ENCODE results near the gene CLNS1A. TPM values are rescaled to one million over a fixed set of nuclear protein-coding genes. Genes with fewer than 3 reads are reported as not detected.

CLNS1A gene
- total RNA-seq, 1 experiment from 2014 or later, result 190 TPM

- Histone ChIP-seq H3K27ac (no peak overlapping the region), H4K20me1 (ENCODE audit: insufficient read depth) (no peaks in the 10 kb centered on the region), H3F3A (ENCODE audit: insufficient read depth, low read depth) (no peaks in the 10 kb centered on the region; the same call in 1 of the 2 replicates), H3K27me3 (ENCODE audit: insufficient read depth, low read depth) (no peaks in the 10 kb centered on the region), H3K79me2 (ENCODE audit: low read depth) (no peaks in the 10 kb centered on the region), H3K9me3 (ENCODE audit: insufficient read depth, low read depth) (peaks cover 18% of the 10 kb centered on the region; the same call in 1 of the 2 replicates), H3K4me1 (replicated peaks; ENCODE audit: insufficient read depth) (no peaks in the 10 kb centered on the region), H3K9me2 (ENCODE audit: insufficient read depth) (no peaks in the 10 kb centered on the region), H3K4me3 (no peak overlapping the region), H2AFZ (no peak overlapping the region), H3K36me3 (ENCODE audit: low read depth) (no peaks in the 10 kb centered on the region), H3K4me2 (no peak overlapping the region)
- no peak for TF ChIP-seq CTCF (conservative IDR thresholded peaks at IDR 0.05)
- DNase-seq, result no peak
- POLR2A ChIA-PET (ENCODE audit: unreplicated experiment), result no interaction called here
- CTCF ChIA-PET, result no interaction called here
- no TSS peak for BruUV-seq (replicated peaks)
- intact Hi-C loops (cut with micrococcal nuclease; ENCODE audit: unreplicated experiment), result no loop called here
Observed at GRCh38 chr11:77569676-77570070, 67.9 kb downstream of the CLNS1A start.

- H4K20me1 ChIP-seq (ENCODE audit: insufficient read depth), result no peaks in the 10 kb centered on the region
- TF ChIP-seq EZH2 (IDR thresholded peaks at IDR 0.05; ENCODE audit: low read depth) (no peak), CTCF (conservative IDR thresholded peaks at IDR 0.05) (no peak)
- no peaks in the 10 kb centered on the region for H3K9me2 ChIP-seq (ENCODE audit: insufficient read depth)
- H3K4me3 ChIP-seq, result no peak overlapping the region
- H3K36me3 ChIP-seq (ENCODE audit: low read depth), result no peaks in the 10 kb centered on the region
- no peak overlapping the region for H3K4me2 ChIP-seq
- no peak overlapping the region for H2AFZ ChIP-seq
- H3K79me2 ChIP-seq (ENCODE audit: low read depth), result no peaks in the 10 kb centered on the region
- intact Hi-C loops (cut with micrococcal nuclease; ENCODE audit: unreplicated experiment), result no loop called here
- no peak for DNase-seq
- ChIA-PET POLR2A (ENCODE audit: unreplicated experiment) (no interaction called here), CTCF (no interaction called here)
- H3K27ac ChIP-seq, result no peak overlapping the region
- no peaks in the 10 kb centered on the region for H3K27me3 ChIP-seq (ENCODE audit: insufficient read depth, low read depth)
- no peaks in the 10 kb centered on the region for H3K4me1 ChIP-seq (replicated peaks; ENCODE audit: insufficient read depth)
- H3K9me3 ChIP-seq (ENCODE audit: insufficient read depth, low read depth), result peaks cover 22% of the 10 kb centered on the region; the same call in 1 of the 2 replicates
- BruUV-seq (replicated peaks), result no TSS peak
- H3F3A ChIP-seq (ENCODE audit: insufficient read depth, low read depth), result no peaks in the 10 kb centered on the region; the same call in 1 of the 2 replicates
Observed at GRCh38 chr11:77568916-77569675, 68.5 kb downstream of the CLNS1A start.

- Histone ChIP-seq H3K79me2 (ENCODE audit: low read depth) (no peaks in the 10 kb centered on the region), H3K4me3 (no peak overlapping the region), H4K20me1 (ENCODE audit: insufficient read depth) (no peaks in the 10 kb centered on the region), H3K27ac (no peak overlapping the region), H3F3A (ENCODE audit: insufficient read depth, low read depth) (no peaks in the 10 kb centered on the region; the same call in 1 of the 2 replicates), H3K27me3 (ENCODE audit: insufficient read depth, low read depth) (no peaks in the 10 kb centered on the region), H3K36me3 (ENCODE audit: low read depth) (no peaks in the 10 kb centered on the region), H3K4me2 (no peak overlapping the region), H2AFZ (no peak overlapping the region), H3K9me3 (ENCODE audit: insufficient read depth, low read depth) (peaks cover 29% of the 10 kb centered on the region), H3K9me2 (ENCODE audit: insufficient read depth) (no peaks in the 10 kb centered on the region), H3K4me1 (replicated peaks; ENCODE audit: insufficient read depth) (no peaks in the 10 kb centered on the region)
- BruUV-seq (replicated peaks), result no TSS peak
- intact Hi-C loops (cut with micrococcal nuclease; ENCODE audit: unreplicated experiment), result no loop called here
- ChIA-PET POLR2A (ENCODE audit: unreplicated experiment) (no interaction called here), CTCF (no interaction called here)
- TF ChIP-seq CTCF (conservative IDR thresholded peaks at IDR 0.05) (no peak), EZH2 (IDR thresholded peaks at IDR 0.05; ENCODE audit: low read depth) (no peak)
- DNase-seq, result no peak
Observed at GRCh38 chr11:77568306-77568705, 69.3 kb downstream of the CLNS1A start.

Other genes with a start within 250 kb of the CLNS1A start
- gene PAK1, start 163.7 kb downstream of the CLNS1A start, total RNA-seq (2021), result 80.0 and 109 TPM in 2 replicates
- 1.1 and 1.4 TPM in 2 replicates for gene AQP11, start 47.8 kb downstream of the CLNS1A start, total RNA-seq (2021)
- 110 and 124 TPM in 2 replicates for gene RSF1, start 182.9 kb upstream of the CLNS1A start, total RNA-seq (2021)
- gene AAMDC, start 183.3 kb upstream of the CLNS1A start, total RNA-seq (2021), result 39.8 and 59.3 TPM in 2 replicates